Astrocyte of the spinal cord (primary cell): ENCODE data around the gene IZUMO1.
"Not testable (repeated sequence)": the region's sequence is repeated elsewhere in the genome, so short reads cannot be mapped to it uniquely, and the experiment has no call there.

Experiments
- DNase-seq: peaks from one replicate; pipeline ENCODE4 v3.0.0; 2011; ENCODE audit warnings: low read depth, low spot score
- H3K4me3 ChIP-seq: 2 replicates; pipeline ENCODE4 v1.5.1; 2011; ENCODE audit warnings: low read depth, mild to moderate bottlenecking, low read length, moderate library complexity
- in situ Hi-C: cut with HindIII; loops from 2 replicates; pipeline ENCODE4 v1.10.0; 2017; ENCODE audit warnings: low sequenced_read_pairs
- TF ChIP-seq, protein P1 (sequence below): IDR thresholded peaks from 2 replicates; pipeline ENCODE4 v1.5.1; 2012; ENCODE audit warnings: low read depth, mild to moderate bottlenecking, low read length, inconsistent platforms

The IZUMO1 gene

DNA sequence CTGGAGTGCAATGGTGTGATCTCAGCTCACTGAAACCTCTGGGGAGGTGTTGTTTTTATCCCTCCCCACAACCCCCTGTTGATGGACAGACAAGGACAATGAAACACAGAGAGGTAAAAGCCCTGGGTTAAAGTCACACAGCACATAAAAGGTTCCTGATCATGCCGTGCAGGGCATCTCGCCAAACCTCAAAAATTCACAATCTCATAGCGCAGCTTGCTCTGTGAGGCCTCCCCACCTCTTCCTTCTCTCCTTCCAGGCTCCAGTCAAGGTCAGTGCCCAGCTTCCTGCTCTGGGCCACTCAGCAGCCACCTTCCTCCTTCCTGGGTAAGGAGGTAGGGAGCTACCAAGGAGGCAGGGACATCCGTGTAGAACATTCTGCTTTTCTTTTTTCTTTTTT lies 48.7 kb downstream of the IZUMO1 start:
- no peak overlapping the region for H3K4me3 ChIP-seq
- DNase-seq = peak; percentile 60
- TF ChIP-seq, protein P1, sequence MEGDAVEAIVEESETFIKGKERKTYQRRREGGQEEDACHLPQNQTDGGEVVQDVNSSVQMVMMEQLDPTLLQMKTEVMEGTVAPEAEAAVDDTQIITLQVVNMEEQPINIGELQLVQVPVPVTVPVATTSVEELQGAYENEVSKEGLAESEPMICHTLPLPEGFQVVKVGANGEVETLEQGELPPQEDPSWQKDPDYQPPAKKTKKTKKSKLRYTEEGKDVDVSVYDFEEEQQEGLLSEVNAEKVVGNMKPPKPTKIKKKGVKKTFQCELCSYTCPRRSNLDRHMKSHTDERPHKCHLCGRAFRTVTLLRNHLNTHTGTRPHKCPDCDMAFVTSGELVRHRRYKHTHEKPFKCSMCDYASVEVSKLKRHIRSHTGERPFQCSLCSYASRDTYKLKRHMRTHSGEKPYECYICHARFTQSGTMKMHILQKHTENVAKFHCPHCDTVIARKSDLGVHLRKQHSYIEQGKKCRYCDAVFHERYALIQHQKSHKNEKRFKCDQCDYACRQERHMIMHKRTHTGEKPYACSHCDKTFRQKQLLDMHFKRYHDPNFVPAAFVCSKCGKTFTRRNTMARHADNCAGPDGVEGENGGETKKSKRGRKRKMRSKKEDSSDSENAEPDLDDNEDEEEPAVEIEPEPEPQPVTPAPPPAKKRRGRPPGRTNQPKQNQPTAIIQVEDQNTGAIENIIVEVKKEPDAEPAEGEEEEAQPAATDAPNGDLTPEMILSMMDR = no peak
- in situ Hi-C loops = no loop called here

- in situ Hi-C loops = no loop called here
- no peak for DNase-seq
- H3K4me3 ChIP-seq = no peak overlapping the region
Observed at GRCh38 chr19:48696353-48697010, 50.2 kb downstream of the IZUMO1 start.

GRCh38 chr19:48695743-48696352 lies 50.9 kb downstream of the IZUMO1 start, which contains the start of gene FUT2:
TSS of gene FUT2 (plus strand) at chr19:48695971. CDS start at chr19:48702957, 6,986 bp downstream.
- TF ChIP-seq, protein P1 = no peak
- H3K4me3 ChIP-seq = no peak within 1 kb of the TSS
- no peak for DNase-seq
- in situ Hi-C loops = no loop called here

More at GRCh38 chr19:48696353-48697010, 50.2 kb downstream of the IZUMO1 start:
- TF ChIP-seq, protein P1 = no peak

DNA sequence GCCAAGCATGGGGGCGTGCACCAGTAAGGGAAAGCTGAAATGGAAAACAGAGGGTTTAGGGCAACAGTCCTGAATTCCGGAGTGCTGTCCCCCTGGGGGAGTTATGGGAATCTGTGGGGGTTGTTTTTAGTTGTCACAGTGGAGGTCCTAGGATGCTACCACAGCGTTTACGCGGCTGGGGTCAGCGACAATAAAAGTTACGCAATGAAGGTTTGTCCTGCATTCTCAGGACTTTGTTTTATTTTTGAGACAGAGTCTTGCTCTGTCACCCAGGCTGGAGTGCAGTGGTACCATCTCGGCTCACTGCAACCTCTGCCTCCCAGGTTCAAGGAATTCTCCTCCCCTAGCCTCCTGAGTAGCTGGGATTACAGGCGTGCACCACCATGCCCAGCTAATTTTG lies 53.1 kb downstream of the IZUMO1 start:
- in situ Hi-C loops, DNase-seq, H3K4me3 ChIP-seq: not testable (repeated sequence)
